OCI-LY3 (cell line): Measurements from ENCODE around the gene SMIM43.

Experiments used
- H2AFZ ChIP-seq: fragments of 200-600, 300-600 bp; shearing (Covaris generic); 2 replicates; pipeline ENCODE4 v1.6.0; 2014; ENCODE audit warnings: antibody characterized with exemption, low read depth, low read length
- H3K27ac ChIP-seq: fragments of 200-600, 300-600 bp; sonication (generic); 2 replicates; pipeline ENCODE4 v1.5.1; 2014; ENCODE audit warnings: mild to moderate bottlenecking, low read length, moderate library complexity, mixed read lengths
- H3K27me3 ChIP-seq: fragments of 200-600, 300-600 bp; sonication (generic); 2 replicates; pipeline ENCODE4 v1.6.1; 2014; ENCODE audit warnings: low read depth, low read length, mixed read lengths
- H3K36me3 ChIP-seq: fragments of 200-600, 300-600 bp; sonication (generic); replicated peaks from 2 replicates; pipeline ENCODE3; 2014; ENCODE audit warnings: low read depth, low read length, mixed read lengths
- H3K4me1 ChIP-seq: fragments of 300-600, 200-600 bp; sonication (generic); 2 replicates; pipeline ENCODE4 v1.6.1; 2014; ENCODE audit warnings: low read length, mixed read lengths
- H3K4me2 ChIP-seq: fragments of 200-600, 300-600 bp; sonication (generic); 2 replicates; pipeline ENCODE4 v1.6.1; 2014; ENCODE audit warnings: low read length, mixed read lengths
- H3K4me3 ChIP-seq: fragments of 300-600, 200-600 bp; sonication (generic); 2 replicates; pipeline ENCODE4 v1.5.1; 2014; ENCODE audit warnings: antibody characterized with exemption, mild to moderate bottlenecking, low read length, moderate library complexity
- H3K79me2 ChIP-seq: fragments of 300-600, 200-600 bp; shearing (Covaris generic); 2 replicates; pipeline ENCODE4 v1.6.1; 2014; ENCODE audit warnings: mild to moderate bottlenecking, low read length, mixed read lengths
- H3K9ac ChIP-seq: fragments of 300-600, 200-600 bp; shearing (Covaris generic); 2 replicates; pipeline ENCODE4 v1.6.0; 2014; ENCODE audit warnings: mild to moderate bottlenecking, low read length, moderate library complexity
- H3K9me3 ChIP-seq: fragments of 200-600, 300-600 bp; shearing (Covaris generic); 2 replicates; pipeline ENCODE4 v1.6.1; 2014; ENCODE audit warnings: low read length, mixed read lengths; ENCODE audit not compliant: insufficient read depth
- H4K20me1 ChIP-seq: fragments of 200-600, 300-600 bp; sonication (generic); 2 replicates; pipeline ENCODE4 v1.6.1; 2016; ENCODE audit warnings: low read length, mixed read lengths; ENCODE audit not compliant: insufficient read depth
- EZH2phosphoT487 ChIP-seq: fragments of 200-600 bp; shearing (Covaris generic); IDR thresholded peaks from 2 replicates; pipeline ENCODE4 v1.6.1; 2018; ENCODE audit warnings: antibody characterized with exemption, mixed run types, low read depth
- TF ChIP-seq, protein P1 (sequence below): fragments of 200-600, 300-600 bp; sonication (generic); IDR thresholded peaks from 2 replicates; pipeline ENCODE4 v1.5.1; 2014; ENCODE audit warnings: antibody characterized with exemption, low read length, low read depth

SMIM43 gene

DNA sequence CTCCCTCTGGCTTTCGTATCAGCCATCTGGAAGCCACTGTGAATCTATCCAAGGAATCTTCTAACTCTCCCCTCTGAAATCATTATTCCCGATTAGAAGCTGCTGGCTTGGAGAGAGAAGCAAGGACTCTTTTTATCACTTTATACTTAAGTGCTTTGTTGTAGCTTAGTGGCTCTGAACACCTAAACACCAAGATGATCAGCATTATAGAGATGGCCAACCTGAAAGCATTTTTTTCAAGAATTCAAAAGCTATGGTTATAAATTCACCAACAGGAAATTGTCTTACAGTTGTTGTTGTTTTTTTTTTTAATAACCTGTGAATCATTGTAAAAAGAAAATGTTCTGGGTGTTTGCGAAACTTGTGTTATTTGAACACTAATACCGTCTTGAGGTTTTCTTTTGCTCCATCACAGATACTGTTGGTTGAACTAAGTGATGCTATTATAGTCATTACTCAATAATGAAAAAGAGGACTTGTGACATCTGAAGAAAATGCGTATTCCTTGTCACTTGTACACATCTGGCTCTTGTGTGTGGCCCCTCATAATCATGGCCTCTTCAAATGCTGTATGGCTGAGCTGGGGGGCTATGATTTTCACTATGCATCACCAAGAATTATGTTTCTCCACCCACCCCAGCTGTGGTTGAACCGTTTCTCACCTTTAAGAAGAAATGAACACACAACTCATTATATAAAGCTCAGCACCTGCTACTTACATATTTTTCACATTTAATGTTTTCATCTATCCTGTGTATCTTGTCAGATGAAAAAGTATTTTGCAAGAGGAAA, 11.8 kb upstream of the SMIM43 start:
- TF ChIP-seq EZH2phosphoT487: no peak
- TF ChIP-seq, protein P1, sequence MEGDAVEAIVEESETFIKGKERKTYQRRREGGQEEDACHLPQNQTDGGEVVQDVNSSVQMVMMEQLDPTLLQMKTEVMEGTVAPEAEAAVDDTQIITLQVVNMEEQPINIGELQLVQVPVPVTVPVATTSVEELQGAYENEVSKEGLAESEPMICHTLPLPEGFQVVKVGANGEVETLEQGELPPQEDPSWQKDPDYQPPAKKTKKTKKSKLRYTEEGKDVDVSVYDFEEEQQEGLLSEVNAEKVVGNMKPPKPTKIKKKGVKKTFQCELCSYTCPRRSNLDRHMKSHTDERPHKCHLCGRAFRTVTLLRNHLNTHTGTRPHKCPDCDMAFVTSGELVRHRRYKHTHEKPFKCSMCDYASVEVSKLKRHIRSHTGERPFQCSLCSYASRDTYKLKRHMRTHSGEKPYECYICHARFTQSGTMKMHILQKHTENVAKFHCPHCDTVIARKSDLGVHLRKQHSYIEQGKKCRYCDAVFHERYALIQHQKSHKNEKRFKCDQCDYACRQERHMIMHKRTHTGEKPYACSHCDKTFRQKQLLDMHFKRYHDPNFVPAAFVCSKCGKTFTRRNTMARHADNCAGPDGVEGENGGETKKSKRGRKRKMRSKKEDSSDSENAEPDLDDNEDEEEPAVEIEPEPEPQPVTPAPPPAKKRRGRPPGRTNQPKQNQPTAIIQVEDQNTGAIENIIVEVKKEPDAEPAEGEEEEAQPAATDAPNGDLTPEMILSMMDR: no peak
- Histone ChIP-seq H3K27ac (no peak overlapping the region), H3K4me2 (no peak overlapping the region)

GRCh38 chr4:121773883-121774282, 8.9 kb upstream of the SMIM43 start:
- H3K27me3 ChIP-seq: no peaks in the 10 kb centered on the region
- no peak overlapping the region for H3K9ac ChIP-seq
- H4K20me1 ChIP-seq: no peaks in the 10 kb centered on the region
- no peaks in the 10 kb centered on the region for H3K9me3 ChIP-seq
- TF ChIP-seq, protein P1: no peak
- TF ChIP-seq EZH2phosphoT487: no peak
- no peak overlapping the region for H3K27ac ChIP-seq
- no peaks in the 10 kb centered on the region for H3K36me3 ChIP-seq
- H2AFZ ChIP-seq: no peak overlapping the region
- H3K79me2 ChIP-seq: no peaks in the 10 kb centered on the region
- H3K4me2 ChIP-seq: no peak overlapping the region
- no peak overlapping the region for H3K4me3 ChIP-seq
- H3K4me1 ChIP-seq: peaks cover 9% of the 10 kb centered on the region; the same call in 1 of the 2 replicates

More for the DNA sequence above, 11.8 kb upstream of the SMIM43 start:
- H3K4me1 ChIP-seq: peaks cover 9% of the 10 kb centered on the region; the same call in 1 of the 2 replicates
- no peak overlapping the region for H3K4me3 ChIP-seq
- H3K9me3 ChIP-seq: no peaks in the 10 kb centered on the region
- H4K20me1 ChIP-seq: no peaks in the 10 kb centered on the region
- no peak overlapping the region for H2AFZ ChIP-seq
- H3K36me3 ChIP-seq: no peaks in the 10 kb centered on the region
- H3K27me3 ChIP-seq: no peaks in the 10 kb centered on the region
- H3K9ac ChIP-seq: no peak overlapping the region
- H3K79me2 ChIP-seq: no peaks in the 10 kb centered on the region

DNA sequence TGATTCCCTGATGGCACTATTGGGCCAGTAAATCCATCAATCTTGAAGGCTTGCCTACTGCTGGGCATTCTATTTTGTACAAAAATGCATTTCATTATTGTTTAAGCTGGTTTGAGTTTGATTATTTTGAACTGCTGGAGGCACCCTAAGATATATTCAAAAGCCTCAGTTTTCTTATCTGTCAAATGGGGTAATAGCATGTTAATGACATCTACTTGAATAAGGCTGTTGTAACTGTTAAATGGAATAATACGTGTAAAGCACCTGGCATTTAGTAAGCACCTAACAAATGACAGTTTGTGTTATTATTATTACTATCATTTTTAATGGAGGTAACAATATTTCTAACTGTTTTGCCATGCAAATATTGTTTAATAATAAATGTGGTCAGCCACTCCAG, 6.9 kb upstream of the SMIM43 start:
- TF ChIP-seq, protein P1: no peak
- TF ChIP-seq EZH2phosphoT487: no peak
- Histone ChIP-seq H3K4me1 (no peaks in the 10 kb centered on the region), H2AFZ (no peak overlapping the region), H3K36me3 (no peaks in the 10 kb centered on the region), H3K4me2 (no peak overlapping the region), H3K9ac (no peak overlapping the region), H3K9me3 (no peaks in the 10 kb centered on the region), H3K4me3 (no peak overlapping the region), H4K20me1 (no peaks in the 10 kb centered on the region), H3K79me2 (no peaks in the 10 kb centered on the region), H3K27me3 (no peaks in the 10 kb centered on the region), H3K27ac (no peak overlapping the region)

GRCh38 chr4:121769341-121769740, 4.4 kb upstream of the SMIM43 start:
- Histone ChIP-seq H3K9me3 (no peaks in the 10 kb centered on the region), H3K79me2 (no peaks in the 10 kb centered on the region), H3K27ac (no peak overlapping the region), H3K36me3 (no peaks in the 10 kb centered on the region), H4K20me1 (no peaks in the 10 kb centered on the region), H3K9ac (no peak overlapping the region), H3K4me1 (no peaks in the 10 kb centered on the region), H2AFZ (no peak overlapping the region), H3K4me3 (no peak overlapping the region), H3K27me3 (no peaks in the 10 kb centered on the region), H3K4me2 (no peak overlapping the region)
- TF ChIP-seq, protein P1: no peak
- no peak for TF ChIP-seq EZH2phosphoT487
